Endothelial cell of umbilical vein (primary cell): ENCODE measurements around the gene GEMIN7. TPM values are rescaled to one million over a fixed set of nuclear protein-coding genes. Genes with fewer than 3 reads are reported as not detected.

Experiments
- BruUV-seq: library from RNA; stranded (reverse); fragments of 400-500 nt; replicated peaks from 2 replicates; lab custom pipeline; 2021; lab: Mats Ljungman, UMichigan
- CTCF ChIA-PET: fragments of 300-600, 350-600 bp; sonication (Branson Sonifier 250); formaldehyde crosslinking; loops from one replicate; lab custom pipeline; 2021; ENCODE audit warnings: antibody characterized with exemption, inconsistent platforms; lab: Charles Lee
- POLR2A ChIA-PET: fragments of 300-600, 350-600 bp; sonication (Branson Sonifier 250); formaldehyde crosslinking; loops from one replicate; lab custom pipeline; 2021; ENCODE audit warnings: antibody characterized with exemption, inconsistent platforms; lab: Charles Lee
- DNase-seq: peaks from one replicate; pipeline ENCODE4 v3.0.0-alpha.2; 2011; ENCODE audit warnings: low read depth, low spot score
- FAIRE-seq: peaks from 2 replicates; lab custom pipeline; 2011; peaks lifted over from hg19 to GRCh38; lab: Jason Lieb, UNC
- H2AFZ ChIP-seq: 2 replicates; pipeline ENCODE4 v1.6.0; 2012; ENCODE audit warnings: low read depth, low read length, control low read depth, inconsistent platforms
- H3K27ac ChIP-seq: 2 replicates; pipeline ENCODE4 v1.5.1; 2011; ENCODE audit warnings: low read depth, mild to moderate bottlenecking, control low read depth, low read length, moderate library complexity; ENCODE audit not compliant: insufficient read depth
- H3K27me3 ChIP-seq, 2 experiments: 2 replicates each; pipeline versions ENCODE4 v1.6.0 to v1.6.1; 2011; ENCODE audit warnings: low read length in 2 of 2, mixed read lengths in 1 of 2; ENCODE audit not compliant: control insufficient read depth in 2 of 2, insufficient read depth in 2 of 2
- H3K36me3 ChIP-seq, 2 experiments: 2 replicates in 1 of 2; 3 replicates in 1 of 2; pipeline ENCODE4 v1.5.1; 2011; ENCODE audit warnings: low read length in 2 of 2, mild to moderate bottlenecking in 1 of 2, moderate library complexity in 1 of 2; ENCODE audit not compliant: control insufficient read depth in 2 of 2, insufficient read depth in 2 of 2; ENCODE audit errors: extremely low read depth in 1 of 2
- H3K4me1 ChIP-seq: 3 replicates; pipeline ENCODE4 v1.5.1; 2011; ENCODE audit warnings: mild to moderate bottlenecking, low read length; ENCODE audit not compliant: control insufficient read depth, insufficient read depth; ENCODE audit errors: extremely low read depth
- H3K4me2 ChIP-seq: 2 replicates; pipeline ENCODE4 v1.6.1; 2011; ENCODE audit warnings: low read length, control low read depth, mixed read lengths; ENCODE audit not compliant: insufficient read depth
- H3K4me3 ChIP-seq, 3 experiments: fragments of 200-600 bp in 1 of 3; sonication (generic), shearing (Covaris generic) in 1 of 3; replicated peaks in 1 of 3; 2 replicates each; pipeline ENCODE4 v1.5.1; 2011 to 2016; ENCODE audit warnings: control low read depth in 3 of 3, low read length in 3 of 3, mild to moderate bottlenecking in 2 of 3, inconsistent platforms in 1 of 3, low read depth in 1 of 3, moderate library complexity in 1 of 3; ENCODE audit not compliant: insufficient read depth in 1 of 3
- H3K79me2 ChIP-seq: 2 replicates; pipeline ENCODE4 v1.6.0; 2012; ENCODE audit warnings: low read length, inconsistent platforms; ENCODE audit not compliant: control insufficient read depth, insufficient read depth
- H3K9ac ChIP-seq: replicated peaks from 2 replicates; pipeline ENCODE3; 2011; ENCODE audit warnings: low read length, control low read depth; ENCODE audit not compliant: insufficient read depth; ENCODE audit errors: extremely low read depth
- H3K9me1 ChIP-seq: replicated peaks from 3 replicates; pipeline ENCODE4 v1.6.0; 2011; ENCODE audit warnings: mild to moderate bottlenecking, low read length; ENCODE audit not compliant: control insufficient read depth, insufficient read depth; ENCODE audit errors: extremely low read depth
- H3K9me3 ChIP-seq: replicated peaks from 2 replicates; pipeline ENCODE4 v1.5.1; 2012; ENCODE audit warnings: low read length, inconsistent platforms; ENCODE audit not compliant: control insufficient read depth, insufficient read depth
- H4K20me1 ChIP-seq: replicated peaks from 2 replicates; pipeline ENCODE3; 2011; ENCODE audit warnings: mild to moderate bottlenecking, low read length; ENCODE audit not compliant: control insufficient read depth, insufficient read depth; ENCODE audit errors: extremely low read depth
- EZH2 ChIP-seq: IDR thresholded peaks from 2 replicates; pipeline ENCODE4 v1.6.1; 2012; ENCODE audit warnings: borderline replicate concordance, low read depth, mild to moderate bottlenecking, moderate library complexity, low read length, inconsistent platforms; ENCODE audit not compliant: severe bottlenecking
- GATA2 ChIP-seq: IDR thresholded peaks from 2 replicates; pipeline ENCODE4 v1.7.0; 2011; ENCODE audit warnings: low read depth, mild to moderate bottlenecking, moderate library complexity, mixed read lengths, low read length; ENCODE audit not compliant: insufficient read length, insufficient read depth
- JUN ChIP-seq: IDR thresholded peaks from 2 replicates; pipeline ENCODE4 v1.6.1; 2011; ENCODE audit warnings: borderline replicate concordance, low read depth; ENCODE audit not compliant: insufficient read length, insufficient read depth
- POLR2AphosphoS5 ChIP-seq: IDR thresholded peaks from 2 replicates; pipeline ENCODE4 v1.6.1; 2012; ENCODE audit warnings: low read depth, mild to moderate bottlenecking, control low read depth, low read length, moderate library complexity; ENCODE audit not compliant: insufficient read depth
- dilution Hi-C: fragments of 300-500 bp; cut with MboI; formaldehyde crosslinking; loops from one replicate; pipeline ENCODE4 v1.15.0; 2019; ENCODE audit warnings: low sequenced_read_pairs; ENCODE audit not compliant: extremely low pct_ligation_motif_present
- intact Hi-C: fragments of 100-400 bp; cut with micrococcal nuclease; formaldehyde crosslinking; loops from one replicate; pipeline ENCODE4 v1.10.0; 2022
- polyA plus RNA-seq, 4 experiments: library from polyadenylated mRNA; depleted of rRNA in 3 of 4; stranded (reverse) in 3 of 4; unstranded in 1 of 4; fragments of >200 nt; gene quantifications; 2 replicates each; pipeline versions ENCODE4 v1.2.1 to v1.2.3, GENCODE V29; 2011 to 2012; ENCODE audit warnings: missing spikeins in 1 of 4
- total RNA-seq: library from RNA; stranded (reverse); gene quantifications from 2 replicates; pipeline ENCODE4 v1.2.3, GENCODE V29; 2021
- TF ChIP-seq, protein P1 (sequence below): IDR thresholded peaks from 2 replicates; pipeline ENCODE4 v1.6.1; 2011; ENCODE audit not compliant: insufficient read depth, insufficient read length

The GEMIN7 gene
- total and polyA plus RNA-seq, 2 donors (not counting 3 experiments of a cell fraction or from before 2014, with no cell fraction given), result 34.2 to 53.7 TPM

DNA sequence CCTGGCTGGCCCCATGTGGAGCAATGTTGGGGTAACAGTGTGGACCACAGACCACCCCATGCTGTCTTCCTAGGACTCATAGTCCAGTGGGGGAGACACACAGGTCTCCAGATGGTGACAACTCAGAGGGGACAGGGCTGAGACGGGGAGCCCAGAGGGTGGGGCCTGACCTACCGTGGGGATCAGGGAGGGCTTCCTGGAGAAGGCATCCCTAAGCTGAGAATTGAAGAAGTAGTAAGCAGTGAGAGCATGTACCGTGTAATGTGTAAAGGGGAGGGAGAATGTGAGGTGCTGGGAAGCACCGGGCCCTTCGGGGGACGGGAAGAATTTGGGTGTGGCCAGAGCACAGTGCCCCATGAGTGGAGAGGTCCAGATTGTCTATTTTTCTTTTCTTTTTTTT is 45.0 kb downstream of the GEMIN7 start:
- no peak overlapping the region for H3K9ac ChIP-seq
- ChIA-PET CTCF (interaction anchor here (1.8 to 3.4 kb wide), 4 partner anchors 11 to 32 kb away, joined by 5 to 21 read pairs (median 14); partner anchors contain the start of gene PPP1R37), POLR2A (no interaction called here)
- H2AFZ ChIP-seq, result no peak overlapping the region
- no peak overlapping the region for H3K27ac ChIP-seq
- intact Hi-C loops (no loop called here), dilution Hi-C loops (no loop called here)
- DNase-seq, result no peak
- no peaks in the 10 kb centered on the region for H3K9me3 ChIP-seq
- BruUV-seq, result no TSS peak
- H3K4me3 ChIP-seq, result no peak overlapping the region
- no peak overlapping the region for H3K4me2 ChIP-seq
- H3K27me3 ChIP-seq, result no peaks in the 10 kb centered on the region
- no peaks in the 10 kb centered on the region for H3K36me3 ChIP-seq
- peaks cover 39% of the 10 kb centered on the region for H3K79me2 ChIP-seq
- FAIRE-seq, result no peak
- no peaks in the 10 kb centered on the region for H4K20me1 ChIP-seq
- TF ChIP-seq JUN, result no peak
- TF ChIP-seq POLR2AphosphoS5, result no peak
- TF ChIP-seq, protein P1, sequence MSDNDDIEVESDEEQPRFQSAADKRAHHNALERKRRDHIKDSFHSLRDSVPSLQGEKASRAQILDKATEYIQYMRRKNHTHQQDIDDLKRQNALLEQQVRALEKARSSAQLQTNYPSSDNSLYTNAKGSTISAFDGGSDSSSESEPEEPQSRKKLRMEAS, result no peak
- no peak for TF ChIP-seq GATA2
- H3K4me1 ChIP-seq, result no peaks in the 10 kb centered on the region
- no peaks in the 10 kb centered on the region for H3K9me1 ChIP-seq

DNA sequence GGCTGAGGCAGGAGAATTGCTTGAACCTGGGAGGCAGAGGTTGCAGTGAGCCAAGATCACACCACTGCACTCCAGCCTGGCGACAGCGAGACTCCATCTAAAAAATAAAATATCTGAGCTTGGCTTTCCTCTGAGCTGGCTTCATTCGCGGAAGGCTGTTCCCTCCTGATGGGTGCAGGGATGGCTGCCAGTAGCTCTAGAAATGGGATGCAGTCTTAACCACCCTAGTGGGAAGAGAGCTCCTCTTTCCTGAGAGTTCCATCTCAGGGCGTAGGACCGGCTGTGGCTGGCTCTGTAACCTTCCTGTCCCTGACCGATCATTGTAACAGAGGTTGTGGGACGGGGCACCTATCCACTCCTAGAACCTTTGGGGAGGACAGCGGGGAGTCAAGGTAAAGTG is 46.3 kb downstream of the GEMIN7 start:
- H3K79me2 ChIP-seq, result peaks cover 37% of the 10 kb centered on the region
- DNase-seq, result no peak
- ChIA-PET POLR2A (interaction anchor here (0.6 kb wide), 1 partner anchor 399 kb away, joined by 5 read pairs; no protein-coding TSS in a partner anchor), CTCF (interaction anchor here (1.0 to 3.4 kb wide), 13 partner anchors 10 to 108 kb away, joined by 3 to 21 read pairs (median 5); partner anchors contain the start of gene PPP1R37)
- H3K27ac ChIP-seq, result no peak overlapping the region
- no peak for FAIRE-seq
- H2AFZ ChIP-seq, result no peak overlapping the region
- H3K4me3 ChIP-seq, result no peak overlapping the region
- no TSS peak for BruUV-seq
- H3K4me2 ChIP-seq, result no peak overlapping the region
- no peaks in the 10 kb centered on the region for H3K9me3 ChIP-seq
- TF ChIP-seq EZH2 (no peak), GATA2 (no peak), JUN (no peak)
- TF ChIP-seq, protein P1, result no peak
- no peaks in the 10 kb centered on the region for H3K36me3 ChIP-seq
- dilution Hi-C loops, result no loop called here
- intact Hi-C loops, result loop anchor here (5.0 kb wide), 1 partner anchor 33 kb away; the partner anchor contains the start of gene PPP1R37
- no peaks in the 10 kb centered on the region for H3K9me1 ChIP-seq
- H4K20me1 ChIP-seq, result no peaks in the 10 kb centered on the region
- H3K9ac ChIP-seq, result no peak overlapping the region
- H3K4me1 ChIP-seq, result peaks cover under 1% of the 10 kb centered on the region
- H3K27me3 ChIP-seq, result no peaks in the 10 kb centered on the region
